CD4-positive, alpha-beta T cell (primary cell): Measurements from ENCODE around the gene ATP2B1. TPM values are rescaled to one million over a fixed set of nuclear protein-coding genes. Genes with fewer than 3 reads are reported as not detected.

Experiments used
- ATAC-seq: fragments of 200-7000 bp; cut with Tn5 transposase; one replicate; pipeline ENCODE4 v1.10.0; 2022; ENCODE audit warnings: mild to moderate bottlenecking; ENCODE audit not compliant: poor library complexity
- CTCF ChIA-PET: fragments of 350-600 bp; sonication (Branson Sonifier 250); formaldehyde crosslinking; loops from one replicate; lab custom pipeline; 2021; ENCODE audit warnings: antibody characterized with exemption, inconsistent platforms; lab: Charles Lee
- POLR2A ChIA-PET: fragments of 350-600 bp; sonication (Branson Sonifier 250); formaldehyde crosslinking; loops from one replicate; lab custom pipeline; 2021; ENCODE audit warnings: antibody characterized with exemption, inconsistent platforms; lab: Charles Lee
- DNase-seq, 14 experiments: peaks; one replicate each; pipeline ENCODE4 v3.0.0-alpha.2; 2013 to 2020; ENCODE audit warnings: mixed read lengths in 2 of 14
- H3K27ac ChIP-seq, 2 donors: one replicate each; pipeline versions ENCODE4 v1.5.1 to v1.7.0; 2013; ENCODE audit warnings: low read length in 2 of 2, low read depth in 1 of 2, mild to moderate bottlenecking in 1 of 2
- H3K27me3 ChIP-seq, 2 experiments: 1 replicate in 1 of 2; 2 replicates in 1 of 2; pipeline versions ENCODE4 v1.6.1 to v1.7.0; 2013; ENCODE audit warnings: low read length in 2 of 2, control low read depth in 1 of 2, mild to moderate bottlenecking in 1 of 2, moderate library complexity in 1 of 2; ENCODE audit not compliant: insufficient read depth in 2 of 2, control insufficient read depth in 1 of 2
- H3K36me3 ChIP-seq: one replicate; pipeline ENCODE4 v1.6.1; 2013; ENCODE audit warnings: low read length, control low read depth; ENCODE audit not compliant: insufficient read depth
- H3K4me1 ChIP-seq: one replicate; pipeline ENCODE4 v1.6.1; 2013; ENCODE audit warnings: low read length, control low read depth; ENCODE audit not compliant: insufficient read depth
- H3K4me3 ChIP-seq: one replicate; pipeline ENCODE4 v1.5.1; 2013; ENCODE audit warnings: mild to moderate bottlenecking, low read length, moderate library complexity
- H3K9me3 ChIP-seq, 2 experiments: 1 replicate in 1 of 2; 2 replicates in 1 of 2; pipeline versions ENCODE4 v1.6.1 to v1.7.0; 2013; ENCODE audit warnings: low read length in 2 of 2, mild to moderate bottlenecking in 2 of 2, control low read depth in 1 of 2, moderate library complexity in 1 of 2; ENCODE audit not compliant: control insufficient read depth in 1 of 2, insufficient read depth in 1 of 2
- H3K27ac Mint-ChIP-seq: one replicate; pipeline ENCODE4 v1.8.0; 2020; ENCODE audit warnings: mixed read lengths
- H3K27me3 Mint-ChIP-seq: one replicate; pipeline ENCODE4 v1.8.0; 2021; ENCODE audit warnings: mixed read lengths
- H3K36me3 Mint-ChIP-seq: one replicate; pipeline ENCODE4 v1.8.0; 2021; ENCODE audit warnings: low read depth, mixed read lengths
- H3K4me1 Mint-ChIP-seq: one replicate; pipeline ENCODE4 v1.8.0; 2021; ENCODE audit warnings: low read depth, mixed read lengths
- H3K4me3 Mint-ChIP-seq: one replicate; pipeline ENCODE4 v1.8.0; 2020; ENCODE audit warnings: mild to moderate bottlenecking, mixed read lengths
- H3K9me3 Mint-ChIP-seq: one replicate; pipeline ENCODE4 v1.8.0; 2020; ENCODE audit warnings: mixed read lengths
- CTCF ChIP-seq: fragments of 200-600 bp; IDR thresholded peaks from one replicate; pipeline ENCODE4 v1.8.0; 2022; ENCODE audit warnings: antibody characterized with exemption, mild to moderate bottlenecking
- intact Hi-C, 2 experiments: fragments of 100-400 bp; cut with DNase I in 1 of 2; cut with micrococcal nuclease in 1 of 2; formaldehyde crosslinking; loops; one replicate each; pipeline versions ENCODE4 v1.15.1 to v1.9.0; 2023 to 2025; cut with DNase I, micrococcal nuclease
- total RNA-seq, 174 experiments: library from RNA in 2 of 174; stranded (reverse) in 2 of 174; gene quantifications; one replicate each; pipeline ENCODE4 v1.2.3 and lab custom pipeline; 2021 to 2026

The ATP2B1 gene
- total RNA-seq, 2 experiments from 2014 or later = 98.2 to 100 TPM

GRCh38 chr12:89544022-89544421 lies 164.6 kb downstream of the ATP2B1 start:
- peaks cover 7% of the 10 kb centered on the region for H3K4me1 Mint-ChIP-seq

GRCh38 chr12:89542912-89543592 lies 165.6 kb downstream of the ATP2B1 start:
- H3K4me3 Mint-ChIP-seq = no peak overlapping the region
- no peaks in the 10 kb centered on the region for H3K36me3 Mint-ChIP-seq
- Histone ChIP-seq H3K27ac (no peak overlapping the region), H3K4me1 (peaks cover 10% of the 10 kb centered on the region), H3K27me3 (no peaks in the 10 kb centered on the region), H3K36me3 (no peaks in the 10 kb centered on the region), H3K9me3 (no peaks in the 10 kb centered on the region), H3K4me3 (no peak overlapping the region)
- peak; percentile 94 for TF ChIP-seq CTCF
- H3K27me3 Mint-ChIP-seq = no peaks in the 10 kb centered on the region
- intact Hi-C loops = loop anchor here (1.0 to 5.0 kb wide), 10 partner anchors 314 to 1418 kb away; no protein-coding TSS in a partner anchor
- H3K4me1 Mint-ChIP-seq = peaks cover 7% of the 10 kb centered on the region
- H3K9me3 Mint-ChIP-seq = no peaks in the 10 kb centered on the region
- ChIA-PET POLR2A (interaction anchor here (1.4 kb wide), 1 partner anchor 559 kb away, joined by 4 read pairs; no protein-coding TSS in a partner anchor), CTCF (interaction anchor here (0.6 to 1.6 kb wide), 9 partner anchors 10 to 1315 kb away, joined by 3 to 4 read pairs (median 3); no protein-coding TSS in a partner anchor)
- DNase-seq = peak; percentile 33 to 84 (median 50)
- no peak overlapping the region for H3K27ac Mint-ChIP-seq
- ATAC-seq = peak; percentile 88

More at GRCh38 chr12:89544022-89544421, 164.6 kb downstream of the ATP2B1 start:
- no peak overlapping the region for H3K4me3 Mint-ChIP-seq
- Histone ChIP-seq H3K27ac (no peak overlapping the region), H3K27me3 (no peaks in the 10 kb centered on the region), H3K36me3 (no peaks in the 10 kb centered on the region), H3K4me3 (no peak overlapping the region), H3K9me3 (no peaks in the 10 kb centered on the region), H3K4me1 (peaks cover 10% of the 10 kb centered on the region)
- H3K9me3 Mint-ChIP-seq = no peaks in the 10 kb centered on the region
- no peak for DNase-seq
- no peak overlapping the region for H3K27ac Mint-ChIP-seq
- intact Hi-C loops = loop anchor here (5.0 kb wide), 5 partner anchors 313 to 1398 kb away; no protein-coding TSS in a partner anchor
- CTCF ChIA-PET = interaction anchor here (1.1 to 1.6 kb wide), 3 partner anchors 533 to 1315 kb away, joined by 3 read pairs; no protein-coding TSS in a partner anchor
- ATAC-seq = no peak
- H3K36me3 Mint-ChIP-seq = no peaks in the 10 kb centered on the region
- no peak for TF ChIP-seq CTCF
- no peaks in the 10 kb centered on the region for H3K27me3 Mint-ChIP-seq
- POLR2A ChIA-PET = interaction anchor here (0.7 to 1.4 kb wide), 4 partner anchors 82 to 558 kb away, joined by 3 to 4 read pairs (median 4); partner anchors contain the start of gene ATP2B1

GRCh38 chr12:89542236-89542635 lies 166.4 kb downstream of the ATP2B1 start:
- no peaks in the 10 kb centered on the region for H3K27me3 Mint-ChIP-seq
- no peak for TF ChIP-seq CTCF
- H3K9me3 Mint-ChIP-seq = no peaks in the 10 kb centered on the region
- H3K4me3 Mint-ChIP-seq = no peak overlapping the region
- no peaks in the 10 kb centered on the region for H3K9me3 ChIP-seq
- no peak overlapping the region for H3K27ac ChIP-seq
- H3K36me3 Mint-ChIP-seq = no peaks in the 10 kb centered on the region
- H3K36me3 ChIP-seq = no peaks in the 10 kb centered on the region
- H3K4me3 ChIP-seq = no peak overlapping the region
- ATAC-seq (no peak), DNase-seq (no peak)
- H3K4me1 Mint-ChIP-seq = peaks cover 7% of the 10 kb centered on the region
- CTCF ChIA-PET = interaction anchor here (0.6 to 1.6 kb wide), 6 partner anchors 15 to 562 kb away, joined by 3 to 4 read pairs (median 4); no protein-coding TSS in a partner anchor
- H3K27ac Mint-ChIP-seq = no peak overlapping the region
- H3K4me1 ChIP-seq = peaks cover 10% of the 10 kb centered on the region
- intact Hi-C loops = loop anchor here (2.0 to 5.0 kb wide), 8 partner anchors 315 to 1419 kb away; no protein-coding TSS in a partner anchor
- H3K27me3 ChIP-seq = no peaks in the 10 kb centered on the region
- POLR2A ChIA-PET = interaction anchor here (1.4 kb wide), 1 partner anchor 560 kb away, joined by 4 read pairs; no protein-coding TSS in a partner anchor
